Esophagus squamous epithelium (tissue), 4 donors: Measurements from ENCODE around the gene BRWD1.

Experiments used
- CTCF ChIP-seq, 6 experiments: fragments of 450-650 bp in 4 of 6; fragments of 200-600 bp in 2 of 6; sonication (generic) in 2 of 6; IDR thresholded peaks; one replicate each; pipeline ENCODE4 v1.5.1; 2016 to 2019; ENCODE audit warnings: antibody characterized with exemption in 6 of 6, mild to moderate bottlenecking in 4 of 6, moderate library complexity in 4 of 6
- POLR2A ChIP-seq, 4 donors: fragments of 450-650 bp; IDR thresholded peaks; one replicate each; pipeline ENCODE4 v1.6.1; 2017; ENCODE audit warnings: antibody characterized with exemption in 4 of 4, mild to moderate bottlenecking in 4 of 4, moderate library complexity in 3 of 4

DNA sequence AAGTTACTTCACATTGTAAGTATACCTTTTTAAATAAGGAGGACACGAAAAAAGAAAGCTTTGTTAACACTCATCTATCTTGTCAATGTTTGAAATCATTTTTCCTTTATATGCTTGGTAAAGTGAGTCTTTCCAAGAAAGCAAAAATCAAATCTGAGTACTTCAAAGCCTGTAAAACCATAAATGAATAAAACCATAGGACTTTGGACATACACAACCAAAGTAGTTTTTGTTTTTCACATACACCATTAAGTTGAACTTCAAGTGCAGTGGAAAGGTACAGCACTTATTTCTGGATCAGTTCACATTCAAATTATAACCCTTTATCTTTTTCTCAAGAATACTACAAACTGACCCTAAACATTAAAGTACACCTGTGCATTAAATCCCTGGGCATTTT lies 120.1 kb downstream of the BRWD1 start:
- TF ChIP-seq POLR2A (IDR thresholded peaks at IDR 0.05) (no peak), CTCF (IDR thresholded peaks at IDR 0.05) (no peak)
